ENCODE measurements around the gene IFI6.
"Not testable (repeated sequence)": the region's sequence is repeated elsewhere in the genome, so short reads cannot be mapped to it uniquely, and the experiment has no call there.

The IFI6 gene

GRCh38 chr1:27626031-27626935 lies 45.7 kb downstream of the IFI6 start:
- peak; percentile 28 for DNase-seq

GRCh38 chr1:27624467-27625178 lies 47.4 kb downstream of the IFI6 start:
- DNase-seq = peak; percentile 44

- DNase-seq = no peak
Measured at GRCh38 chr1:27623327-27624212, 48.4 kb downstream of the IFI6 start.

GRCh38 chr1:27622828-27623227 lies 49.2 kb downstream of the IFI6 start:
- DNase-seq = no peak

GRCh38 chr1:27621051-27621920 lies 50.7 kb downstream of the IFI6 start:
- no peak for DNase-seq

GRCh38 chr1:27619782-27620438 lies 52.1 kb downstream of the IFI6 start:
- not testable (repeated sequence) for DNase-seq

GRCh38 chr1:27618341-27619082 lies 53.5 kb downstream of the IFI6 start:
- DNase-seq = no peak

- no peak for DNase-seq
Measured at GRCh38 chr1:27617420-27617819, 54.6 kb downstream of the IFI6 start.

- no peak for DNase-seq
Measured at GRCh38 chr1:27616441-27616840, 55.6 kb downstream of the IFI6 start.
